Measurements from ENCODE around the gene USP22.

Gene USP22

GRCh38 chr17:21019976-21020586, 22.7 kb downstream of the USP22 start:
- DNase-seq (ENCODE audit: low read depth): no peak

GRCh38 chr17:21018894-21019293, 23.9 kb downstream of the USP22 start:
- DNase-seq (ENCODE audit: low read depth): no peak

- DNase-seq (ENCODE audit: low read depth): no peak
Observed at GRCh38 chr17:21017861-21018260, 24.9 kb downstream of the USP22 start.

GRCh38 chr17:21017256-21017655, 25.6 kb downstream of the USP22 start:
- no peak for DNase-seq (ENCODE audit: low read depth)

- no peak for DNase-seq (ENCODE audit: low read depth)
Observed at GRCh38 chr17:21016826-21017225, 26.0 kb downstream of the USP22 start.

- DNase-seq (ENCODE audit: low read depth): no peak
Observed at GRCh38 chr17:21015564-21015963, 27.2 kb downstream of the USP22 start.

GRCh38 chr17:21014498-21014897, 28.3 kb downstream of the USP22 start:
- no peak for DNase-seq (ENCODE audit: low read depth)

GRCh38 chr17:21013983-21014382, 28.8 kb downstream of the USP22 start:
- DNase-seq (ENCODE audit: low read depth): no peak

GRCh38 chr17:21012736-21013135, 30.1 kb downstream of the USP22 start:
- no peak for DNase-seq (ENCODE audit: low read depth)

GRCh38 chr17:21010705-21011596, 31.9 kb downstream of the USP22 start:
- DNase-seq (ENCODE audit: low read depth): no peak

GRCh38 chr17:21008992-21009671, 33.7 kb downstream of the USP22 start:
- no peak for DNase-seq (ENCODE audit: low read depth)

- no peak for DNase-seq (ENCODE audit: low read depth)
Observed at GRCh38 chr17:21008160-21008915, 34.5 kb downstream of the USP22 start.

- DNase-seq (ENCODE audit: low read depth): no peak
Observed at GRCh38 chr17:21007646-21008045, 35.2 kb downstream of the USP22 start.

GRCh38 chr17:21005803-21006202, 37.0 kb downstream of the USP22 start:
- DNase-seq (ENCODE audit: low read depth): no peak

GRCh38 chr17:21005367-21005766, 37.4 kb downstream of the USP22 start:
- DNase-seq (ENCODE audit: low read depth): no peak

- no peak for DNase-seq (ENCODE audit: low read depth)
Observed at GRCh38 chr17:21004016-21004930, 38.5 kb downstream of the USP22 start.

GRCh38 chr17:21003007-21003621, 39.7 kb downstream of the USP22 start:
- no peak for DNase-seq (ENCODE audit: low read depth)

- no peak for DNase-seq (ENCODE audit: low read depth)
Observed at GRCh38 chr17:21002309-21003006, 40.4 kb downstream of the USP22 start.

- no peak for DNase-seq (ENCODE audit: low read depth)
Observed at GRCh38 chr17:21001813-21002221, 41.0 kb downstream of the USP22 start.
